Measurements from ENCODE around the gene ZDHHC11B.

ZDHHC11B gene

DNA sequence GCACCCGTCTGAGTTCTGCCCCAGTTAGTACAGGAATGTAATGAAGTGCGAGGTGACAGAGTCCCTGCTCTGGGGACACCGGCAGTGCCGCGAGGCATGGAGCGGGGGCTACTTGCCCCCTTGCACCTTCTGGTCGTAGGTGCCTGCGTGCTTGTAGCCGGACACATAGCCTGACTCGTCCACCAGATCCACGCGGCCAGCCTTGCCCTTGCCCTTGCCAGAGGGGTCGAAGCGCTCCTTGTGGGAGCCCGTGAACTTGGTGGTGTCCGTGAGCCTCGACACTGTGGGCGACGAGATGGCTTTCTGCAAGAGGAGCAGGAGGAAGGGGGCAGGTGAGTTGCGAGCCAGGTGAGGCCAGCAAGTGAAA is 119.6 kb downstream of the ZDHHC11B start:
- Histone ChIP-seq H4K20me1 (ENCODE audit: insufficient read depth) (no peaks in the 10 kb centered on the region), H3K79me2 (ENCODE audit: insufficient read depth, low read depth) (no peaks in the 10 kb centered on the region), H3K27ac (no peak overlapping the region), H3K4me2 (no peak overlapping the region), H3K27me3 (ENCODE audit: insufficient read depth, low read depth) (no peaks in the 10 kb centered on the region), H3K36me3 (ENCODE audit: insufficient read depth) (no peaks in the 10 kb centered on the region), H3K9ac (no peak overlapping the region), H3K4me1 (ENCODE audit: low read depth, poor library complexity, severe bottlenecking) (no peaks in the 10 kb centered on the region), H3K4me3 (IDR thresholded peaks at IDR 0.05; ENCODE audit: insufficient read depth, low read depth, low read length) (no peak overlapping the region), H2AFZ (ENCODE audit: low read depth) (no peak overlapping the region)
- TF ChIP-seq, protein P1, sequence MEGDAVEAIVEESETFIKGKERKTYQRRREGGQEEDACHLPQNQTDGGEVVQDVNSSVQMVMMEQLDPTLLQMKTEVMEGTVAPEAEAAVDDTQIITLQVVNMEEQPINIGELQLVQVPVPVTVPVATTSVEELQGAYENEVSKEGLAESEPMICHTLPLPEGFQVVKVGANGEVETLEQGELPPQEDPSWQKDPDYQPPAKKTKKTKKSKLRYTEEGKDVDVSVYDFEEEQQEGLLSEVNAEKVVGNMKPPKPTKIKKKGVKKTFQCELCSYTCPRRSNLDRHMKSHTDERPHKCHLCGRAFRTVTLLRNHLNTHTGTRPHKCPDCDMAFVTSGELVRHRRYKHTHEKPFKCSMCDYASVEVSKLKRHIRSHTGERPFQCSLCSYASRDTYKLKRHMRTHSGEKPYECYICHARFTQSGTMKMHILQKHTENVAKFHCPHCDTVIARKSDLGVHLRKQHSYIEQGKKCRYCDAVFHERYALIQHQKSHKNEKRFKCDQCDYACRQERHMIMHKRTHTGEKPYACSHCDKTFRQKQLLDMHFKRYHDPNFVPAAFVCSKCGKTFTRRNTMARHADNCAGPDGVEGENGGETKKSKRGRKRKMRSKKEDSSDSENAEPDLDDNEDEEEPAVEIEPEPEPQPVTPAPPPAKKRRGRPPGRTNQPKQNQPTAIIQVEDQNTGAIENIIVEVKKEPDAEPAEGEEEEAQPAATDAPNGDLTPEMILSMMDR (conservative IDR thresholded peaks at IDR 0.05; ENCODE audit: low read depth, low read length), result no peak

GRCh38 chr5:664343-664993 is 120.1 kb downstream of the ZDHHC11B start:
- no peaks in the 10 kb centered on the region for H3K27me3 ChIP-seq (ENCODE audit: insufficient read depth, low read depth)
- H3K9ac ChIP-seq, result no peak overlapping the region
- TF ChIP-seq, protein P1 (conservative IDR thresholded peaks at IDR 0.05; ENCODE audit: low read depth, low read length), result no peak
- no peaks in the 10 kb centered on the region for H3K36me3 ChIP-seq (ENCODE audit: insufficient read depth)
- no peak overlapping the region for H3K27ac ChIP-seq
- H2AFZ ChIP-seq (ENCODE audit: low read depth), result no peak overlapping the region
- H3K4me2 ChIP-seq, result no peak overlapping the region
- H3K79me2 ChIP-seq (ENCODE audit: insufficient read depth, low read depth), result no peaks in the 10 kb centered on the region
- no peaks in the 10 kb centered on the region for H3K4me1 ChIP-seq (ENCODE audit: low read depth, poor library complexity, severe bottlenecking)
- H3K4me3 ChIP-seq (IDR thresholded peaks at IDR 0.05; ENCODE audit: insufficient read depth, low read depth, low read length), result no peak overlapping the region
- H4K20me1 ChIP-seq (ENCODE audit: insufficient read depth), result no peaks in the 10 kb centered on the region

DNA sequence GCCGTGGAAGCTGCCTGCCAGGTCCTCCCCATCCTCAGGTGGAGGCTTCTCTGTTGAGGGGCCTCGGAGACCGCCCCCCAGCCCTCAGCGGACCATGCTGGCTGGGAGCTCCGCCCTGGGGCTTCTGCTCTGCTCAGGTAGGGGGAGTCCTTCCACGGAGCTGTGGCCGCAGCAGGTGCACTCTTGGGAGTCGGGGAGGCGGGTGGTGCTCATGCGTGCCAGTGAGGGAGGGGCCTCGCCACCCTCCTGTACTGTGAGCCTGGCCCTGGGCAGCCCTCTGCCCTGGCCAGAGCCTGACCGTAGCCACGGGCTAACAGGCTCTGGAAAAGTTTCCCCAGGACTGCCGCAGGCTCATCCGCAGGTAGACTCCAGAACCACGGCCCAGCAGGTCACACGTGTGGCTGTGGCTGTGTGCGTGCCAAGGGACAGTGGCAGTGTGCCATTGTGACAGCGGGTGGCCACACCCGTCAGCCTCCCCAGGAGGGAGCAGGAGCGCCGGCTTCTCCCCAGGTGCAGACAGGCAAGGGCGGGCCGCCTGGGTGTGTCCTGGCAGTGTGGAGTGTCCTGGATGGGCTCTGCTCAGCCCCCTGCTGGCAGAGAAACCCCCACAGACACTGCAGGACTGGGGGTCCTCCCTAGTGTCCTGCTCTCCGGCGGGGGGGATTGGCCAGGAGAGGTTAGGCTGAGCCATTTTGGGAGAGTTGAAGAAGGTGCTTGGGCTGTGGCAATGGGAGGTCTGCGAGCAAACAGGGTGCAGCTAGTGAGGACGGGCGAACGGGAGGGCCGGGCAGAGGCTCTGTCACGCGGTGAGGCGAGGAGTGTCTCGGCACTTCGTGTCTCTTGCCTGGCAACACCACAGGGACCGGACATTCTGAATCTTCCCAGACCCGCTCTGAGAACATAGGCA is 120.8 kb downstream of the ZDHHC11B start:
- Histone ChIP-seq H3K4me2 (no peak overlapping the region), H2AFZ (ENCODE audit: low read depth) (no peak overlapping the region), H3K27me3 (ENCODE audit: insufficient read depth, low read depth) (no peaks in the 10 kb centered on the region), H3K27ac (no peak overlapping the region), H3K4me1 (ENCODE audit: low read depth, poor library complexity, severe bottlenecking) (no peaks in the 10 kb centered on the region), H3K79me2 (ENCODE audit: insufficient read depth, low read depth) (no peaks in the 10 kb centered on the region), H4K20me1 (ENCODE audit: insufficient read depth) (no peaks in the 10 kb centered on the region), H3K9ac (no peak overlapping the region), H3K4me3 (IDR thresholded peaks at IDR 0.05; ENCODE audit: insufficient read depth, low read depth, low read length) (no peak overlapping the region), H3K36me3 (ENCODE audit: insufficient read depth) (no peaks in the 10 kb centered on the region)
- TF ChIP-seq, protein P1 (conservative IDR thresholded peaks at IDR 0.05; ENCODE audit: low read depth, low read length), result no peak

GRCh38 chr5:662751-663435 is 121.6 kb downstream of the ZDHHC11B start:
- TF ChIP-seq, protein P1 (conservative IDR thresholded peaks at IDR 0.05; ENCODE audit: low read depth, low read length), result no peak
- Histone ChIP-seq H3K4me1 (ENCODE audit: low read depth, poor library complexity, severe bottlenecking) (no peaks in the 10 kb centered on the region), H3K79me2 (ENCODE audit: insufficient read depth, low read depth) (no peaks in the 10 kb centered on the region), H3K4me3 (IDR thresholded peaks at IDR 0.05; ENCODE audit: insufficient read depth, low read depth, low read length) (no peak overlapping the region), H3K36me3 (ENCODE audit: insufficient read depth) (no peaks in the 10 kb centered on the region; the same call in 1 of the 2 replicates), H4K20me1 (ENCODE audit: insufficient read depth) (no peaks in the 10 kb centered on the region), H3K9ac (no peak overlapping the region), H3K27ac (no peak overlapping the region), H3K4me2 (no peak overlapping the region), H2AFZ (ENCODE audit: low read depth) (no peak overlapping the region), H3K27me3 (ENCODE audit: insufficient read depth, low read depth) (no peaks in the 10 kb centered on the region)

Measured in KMS-11 (cell line).